Panc1 (cell line): ENCODE data around the gene WDR48. TPM values are rescaled to one million over a fixed set of nuclear protein-coding genes. Genes with fewer than 3 reads are reported as not detected.

Experiments used
- ATAC-seq: fragments of 200-7000 bp; cut with Tn5 transposase; 2 replicates; pipeline ENCODE4 v1.9.1; 2020; ENCODE audit warnings: mild to moderate bottlenecking, moderate library complexity
- BruUV-seq: library from RNA; stranded (reverse); fragments of 400-500 nt; replicated peaks from 2 replicates; lab custom pipeline; 2021; lab: Mats Ljungman, UMichigan
- CTCF ChIA-PET: fragments of 300-600 bp; sonication (Branson Sonifier 250); formaldehyde crosslinking; loops from one replicate; lab custom pipeline; 2022; ENCODE audit warnings: antibody characterized with exemption; lab: Charles Lee
- POLR2A ChIA-PET: fragments of 300-600 bp; sonication (Branson Sonifier 250); formaldehyde crosslinking; loops from one replicate; lab custom pipeline; 2022; ENCODE audit warnings: antibody characterized with exemption; lab: Charles Lee
- DNase-seq: peaks from one replicate; pipeline ENCODE4 v3.0.0-alpha.2; 2010; ENCODE audit warnings: low read depth, low spot score
- H3K27ac ChIP-seq: 2 replicates; pipeline ENCODE4 v1.5.1; 2011; ENCODE audit warnings: mild to moderate bottlenecking, low read length, inconsistent platforms
- H3K27me3 ChIP-seq: fragments of 200-500 bp; sonication (Bioruptor generic); 2 replicates; pipeline ENCODE4 v1.6.0; 2014; ENCODE audit warnings: low read length, inconsistent platforms; ENCODE audit not compliant: control insufficient read depth, insufficient read depth
- H3K36me3 ChIP-seq: fragments of 200-500 bp; sonication (Bioruptor generic); 2 replicates; pipeline ENCODE4 v1.5.1; 2014; ENCODE audit warnings: inconsistent platforms, mild to moderate bottlenecking, low read length, moderate library complexity; ENCODE audit not compliant: control insufficient read depth, insufficient read depth
- H3K4me1 ChIP-seq: 2 replicates; pipeline ENCODE4 v1.5.1; 2011; ENCODE audit warnings: inconsistent platforms, mild to moderate bottlenecking, low read length, moderate library complexity; ENCODE audit not compliant: control insufficient read depth, insufficient read depth
- H3K4me3 ChIP-seq, 2 experiments: 2 replicates each; pipeline ENCODE4 v1.5.1; 2011 to 2012; ENCODE audit warnings: low read depth in 2 of 2, low read length in 2 of 2, mild to moderate bottlenecking in 2 of 2, inconsistent platforms in 1 of 2, moderate library complexity in 1 of 2
- H3K9me3 ChIP-seq: fragments of 200-500 bp; sonication (Bioruptor generic); 2 replicates; pipeline ENCODE4 v1.5.1; 2014; ENCODE audit warnings: low read depth, mild to moderate bottlenecking, inconsistent platforms, low read length, moderate library complexity; ENCODE audit not compliant: control insufficient read depth, insufficient read depth
- POLR2AphosphoS5 ChIP-seq: IDR thresholded peaks from 2 replicates; pipeline ENCODE4 v1.6.1; 2012; ENCODE audit warnings: mild to moderate bottlenecking, low read depth, low read length, moderate library complexity
- SIN3A ChIP-seq: IDR thresholded peaks from 2 replicates; pipeline ENCODE4 v1.6.1; 2012; ENCODE audit warnings: low read depth, mild to moderate bottlenecking, low read length, moderate library complexity, borderline replicate concordance; ENCODE audit not compliant: insufficient read depth
- TCF7L2 ChIP-seq: IDR thresholded peaks from 2 replicates; pipeline ENCODE4 v1.6.1; 2011; ENCODE audit warnings: mild to moderate bottlenecking, low read depth, low read length, inconsistent platforms
- in situ Hi-C: cut with HindIII; loops from 2 replicates; pipeline ENCODE4 v1.10.0; 2016; ENCODE audit warnings: low sequenced_read_pairs, low pct_unique_long_range_greater_than_20kb
- intact Hi-C: fragments of 100-400 bp; cut with micrococcal nuclease; formaldehyde crosslinking; loops from one replicate; pipeline ENCODE4 v1.10.0; 2022; ENCODE audit not compliant: unreplicated experiment
- total RNA-seq: library from RNA; stranded (reverse); gene quantifications from one replicate; pipeline ENCODE4 v1.2.1, GENCODE V29; 2021; ENCODE audit not compliant: unreplicated experiment
- TF ChIP-seq, protein P1 (sequence below): fragments of 450-650 bp; IDR thresholded peaks from 2 replicates; pipeline ENCODE4 v1.5.1; 2017; ENCODE audit warnings: mild to moderate bottlenecking
- TF ChIP-seq, protein P2 (sequence below), 2 experiments: IDR thresholded peaks; 2 replicates each; pipeline ENCODE4 v1.6.1; 2011 to 2012; ENCODE audit warnings: low read depth in 2 of 2, control low read depth in 1 of 2, low read length in 1 of 2, mild to moderate bottlenecking in 1 of 2, moderate library complexity in 1 of 2; ENCODE audit not compliant: insufficient read depth in 1 of 2

Gene WDR48
- total RNA-seq, 1 experiment from 2014 or later: 15.7 TPM

DNA sequence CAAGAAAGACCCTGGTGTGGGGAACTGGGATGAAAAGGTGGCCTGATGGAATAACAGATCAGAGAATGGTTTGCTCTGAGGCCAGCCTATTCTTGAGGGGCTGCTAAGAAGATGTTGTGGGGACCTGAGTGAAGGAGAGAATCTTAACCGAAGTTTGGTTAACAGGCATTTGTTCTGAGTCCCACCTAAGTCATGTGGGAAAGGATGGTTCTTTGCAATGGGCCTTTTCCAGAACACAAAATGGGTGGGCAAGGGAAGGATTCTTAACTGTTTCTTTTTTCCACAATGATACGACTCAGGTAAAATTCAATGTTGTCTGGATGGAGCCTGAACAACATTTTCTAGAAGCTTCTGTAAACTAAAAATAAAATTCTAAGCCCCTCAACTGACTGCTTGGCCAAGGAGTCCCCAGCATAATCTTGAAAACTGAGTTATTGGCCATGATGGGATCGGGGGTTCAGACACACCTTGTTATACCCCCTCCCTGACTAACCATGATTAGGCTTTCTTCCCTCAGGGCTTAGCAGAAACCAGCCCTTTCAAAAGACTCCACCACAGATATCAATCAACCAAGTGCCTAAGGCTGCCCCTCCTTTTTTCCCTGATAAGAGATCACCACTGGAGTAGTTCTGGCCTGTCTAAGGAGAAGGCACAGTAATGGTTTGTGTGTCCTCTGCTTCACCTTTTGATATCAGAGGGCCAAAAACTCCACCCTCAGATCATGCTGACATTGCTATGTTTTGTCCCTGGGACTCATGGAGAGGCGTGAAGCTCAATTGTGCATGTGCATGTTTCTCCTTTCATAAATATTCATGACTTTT lies 30.1 kb upstream of the WDR48 start:
- Histone ChIP-seq H3K27me3 (no peaks in the 10 kb centered on the region; the same call in 1 of the 2 replicates), H3K27ac (no peak overlapping the region), H3K36me3 (no peaks in the 10 kb centered on the region), H3K4me1 (no peaks in the 10 kb centered on the region), H3K4me3 (no peak overlapping the region), H3K9me3 (no peaks in the 10 kb centered on the region)
- no TSS peak for BruUV-seq
- ATAC-seq: no peak
- ChIA-PET CTCF (no interaction called here), POLR2A (no interaction called here)
- in situ Hi-C loops (no loop called here), intact Hi-C loops (no loop called here)
- no peak for DNase-seq
- TF ChIP-seq TCF7L2: no peak

DNA sequence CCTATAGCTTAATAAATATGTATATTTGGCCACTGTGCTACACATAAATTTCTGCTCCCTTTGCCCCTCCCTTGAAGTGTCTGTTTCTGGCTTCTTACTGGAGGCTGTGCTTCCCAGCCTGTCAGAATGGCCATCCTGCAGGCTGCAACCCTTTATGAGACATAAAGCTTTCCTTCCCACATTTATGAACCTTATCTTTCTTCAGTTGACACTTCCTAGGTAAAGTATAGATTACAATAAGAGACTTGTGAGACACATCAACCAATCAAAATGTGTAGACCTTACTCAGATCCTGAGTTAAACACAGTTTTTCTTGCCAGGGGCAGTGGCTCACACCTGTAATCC lies 29.6 kb upstream of the WDR48 start:
- intact Hi-C loops (no loop called here), in situ Hi-C loops (no loop called here)
- no peak for ATAC-seq
- TF ChIP-seq TCF7L2: no peak
- Histone ChIP-seq H3K9me3 (no peaks in the 10 kb centered on the region), H3K36me3 (no peaks in the 10 kb centered on the region), H3K27me3 (no peaks in the 10 kb centered on the region; the same call in 1 of the 2 replicates), H3K27ac (no peak overlapping the region), H3K4me3 (no peak overlapping the region), H3K4me1 (no peaks in the 10 kb centered on the region)
- no peak for DNase-seq
- CTCF ChIA-PET: no interaction called here
- BruUV-seq: no TSS peak
- POLR2A ChIA-PET: no interaction called here

DNA sequence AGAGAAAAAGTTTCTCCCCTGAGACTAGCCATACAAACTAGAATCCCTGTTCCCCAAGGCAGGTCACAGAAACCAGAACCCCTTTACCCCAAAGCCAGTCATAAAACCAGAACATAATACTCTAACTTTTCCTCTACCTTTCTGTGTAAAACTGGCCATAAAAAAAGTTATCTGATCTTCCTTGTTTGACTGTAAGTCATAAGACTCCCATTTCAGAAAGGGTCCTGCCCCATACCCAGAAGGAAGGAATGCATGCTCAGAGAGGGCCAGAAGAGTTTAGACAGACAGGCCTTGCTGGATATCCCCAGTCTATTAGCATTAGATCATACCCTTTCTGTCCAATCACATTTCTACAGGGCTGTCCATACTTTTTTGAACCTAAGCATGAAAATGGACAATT lies 27.3 kb upstream of the WDR48 start:
- in situ Hi-C loops: no loop called here
- intact Hi-C loops: no loop called here

More for the DNA sequence above, 27.3 kb upstream of the WDR48 start:
- Histone ChIP-seq H3K4me1 (no peaks in the 10 kb centered on the region), H3K9me3 (no peaks in the 10 kb centered on the region), H3K27me3 (peaks cover 2% of the 10 kb centered on the region; the same call in 1 of the 2 replicates), H3K27ac (no peak overlapping the region), H3K36me3 (no peaks in the 10 kb centered on the region), H3K4me3 (no peak overlapping the region)
- ATAC-seq (no peak), DNase-seq (no peak)
- no TSS peak for BruUV-seq
- ChIA-PET POLR2A (no interaction called here), CTCF (no interaction called here)
- no peak for TF ChIP-seq TCF7L2
- TF ChIP-seq, protein P1, sequence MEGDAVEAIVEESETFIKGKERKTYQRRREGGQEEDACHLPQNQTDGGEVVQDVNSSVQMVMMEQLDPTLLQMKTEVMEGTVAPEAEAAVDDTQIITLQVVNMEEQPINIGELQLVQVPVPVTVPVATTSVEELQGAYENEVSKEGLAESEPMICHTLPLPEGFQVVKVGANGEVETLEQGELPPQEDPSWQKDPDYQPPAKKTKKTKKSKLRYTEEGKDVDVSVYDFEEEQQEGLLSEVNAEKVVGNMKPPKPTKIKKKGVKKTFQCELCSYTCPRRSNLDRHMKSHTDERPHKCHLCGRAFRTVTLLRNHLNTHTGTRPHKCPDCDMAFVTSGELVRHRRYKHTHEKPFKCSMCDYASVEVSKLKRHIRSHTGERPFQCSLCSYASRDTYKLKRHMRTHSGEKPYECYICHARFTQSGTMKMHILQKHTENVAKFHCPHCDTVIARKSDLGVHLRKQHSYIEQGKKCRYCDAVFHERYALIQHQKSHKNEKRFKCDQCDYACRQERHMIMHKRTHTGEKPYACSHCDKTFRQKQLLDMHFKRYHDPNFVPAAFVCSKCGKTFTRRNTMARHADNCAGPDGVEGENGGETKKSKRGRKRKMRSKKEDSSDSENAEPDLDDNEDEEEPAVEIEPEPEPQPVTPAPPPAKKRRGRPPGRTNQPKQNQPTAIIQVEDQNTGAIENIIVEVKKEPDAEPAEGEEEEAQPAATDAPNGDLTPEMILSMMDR: no peak
- TF ChIP-seq, protein P2, sequence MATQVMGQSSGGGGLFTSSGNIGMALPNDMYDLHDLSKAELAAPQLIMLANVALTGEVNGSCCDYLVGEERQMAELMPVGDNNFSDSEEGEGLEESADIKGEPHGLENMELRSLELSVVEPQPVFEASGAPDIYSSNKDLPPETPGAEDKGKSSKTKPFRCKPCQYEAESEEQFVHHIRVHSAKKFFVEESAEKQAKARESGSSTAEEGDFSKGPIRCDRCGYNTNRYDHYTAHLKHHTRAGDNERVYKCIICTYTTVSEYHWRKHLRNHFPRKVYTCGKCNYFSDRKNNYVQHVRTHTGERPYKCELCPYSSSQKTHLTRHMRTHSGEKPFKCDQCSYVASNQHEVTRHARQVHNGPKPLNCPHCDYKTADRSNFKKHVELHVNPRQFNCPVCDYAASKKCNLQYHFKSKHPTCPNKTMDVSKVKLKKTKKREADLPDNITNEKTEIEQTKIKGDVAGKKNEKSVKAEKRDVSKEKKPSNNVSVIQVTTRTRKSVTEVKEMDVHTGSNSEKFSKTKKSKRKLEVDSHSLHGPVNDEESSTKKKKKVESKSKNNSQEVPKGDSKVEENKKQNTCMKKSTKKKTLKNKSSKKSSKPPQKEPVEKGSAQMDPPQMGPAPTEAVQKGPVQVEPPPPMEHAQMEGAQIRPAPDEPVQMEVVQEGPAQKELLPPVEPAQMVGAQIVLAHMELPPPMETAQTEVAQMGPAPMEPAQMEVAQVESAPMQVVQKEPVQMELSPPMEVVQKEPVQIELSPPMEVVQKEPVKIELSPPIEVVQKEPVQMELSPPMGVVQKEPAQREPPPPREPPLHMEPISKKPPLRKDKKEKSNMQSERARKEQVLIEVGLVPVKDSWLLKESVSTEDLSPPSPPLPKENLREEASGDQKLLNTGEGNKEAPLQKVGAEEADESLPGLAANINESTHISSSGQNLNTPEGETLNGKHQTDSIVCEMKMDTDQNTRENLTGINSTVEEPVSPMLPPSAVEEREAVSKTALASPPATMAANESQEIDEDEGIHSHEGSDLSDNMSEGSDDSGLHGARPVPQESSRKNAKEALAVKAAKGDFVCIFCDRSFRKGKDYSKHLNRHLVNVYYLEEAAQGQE (IDR thresholded peaks at IDR 0.05; ENCODE audit: insufficient read depth in 1 of 2, low read depth in 2 of 2, low read length in 1 of 2): no peak
- TF ChIP-seq SIN3A: no peak
- TF ChIP-seq POLR2AphosphoS5: no peak
